Measurements from ENCODE around the gene USP3. TPM values are rescaled to one million over a fixed set of nuclear protein-coding genes. Genes with fewer than 3 reads are reported as not detected.

USP3 gene
- total RNA-seq, 2 donors from 2014 or later: 57.6 to 74.2 TPM

DNA sequence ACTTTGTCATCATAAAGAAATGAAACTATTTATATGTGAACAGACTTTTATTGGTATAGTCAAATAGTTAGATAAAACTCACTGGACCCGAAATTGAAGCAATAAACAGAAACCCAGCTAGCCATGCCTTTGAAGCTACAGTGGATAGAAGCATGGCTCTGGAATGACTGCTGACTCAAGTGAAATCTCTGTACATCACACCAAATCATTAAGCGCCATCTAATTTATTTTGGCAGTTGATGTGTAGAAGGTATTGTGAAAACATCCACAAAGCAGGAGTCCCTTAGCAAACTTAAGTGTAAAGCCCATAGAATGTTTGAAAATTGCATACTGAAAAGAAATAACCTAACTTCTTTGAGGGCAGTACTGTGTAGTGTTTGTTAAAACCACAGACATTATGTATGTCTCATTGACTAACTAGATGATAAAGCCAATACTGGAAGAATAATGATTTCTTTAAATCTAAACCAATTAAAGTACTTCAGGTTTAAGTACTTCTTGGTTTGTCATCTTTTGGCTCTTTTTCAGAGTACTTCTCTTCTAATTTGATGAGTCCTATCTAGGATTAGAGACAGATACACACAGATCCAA lies 50.0 kb downstream of the USP3 start:
- DNase-seq: no peak
- Histone ChIP-seq H3K9ac (ENCODE audit: low read depth in 2 of 2, low read length in 2 of 2) (no peak overlapping the region), H3K4me3 (no peak overlapping the region), H3K36me3 (no peaks in the 10 kb centered on the region), H3K27me3 (no peaks in the 10 kb centered on the region), H3K9me3 (no peaks in the 10 kb centered on the region), H3K4me1 (no peaks in the 10 kb centered on the region), H3K27ac (no peak overlapping the region)
- intact Hi-C loops (cut with DNase I): no loop called here
- TF ChIP-seq, protein P1, sequence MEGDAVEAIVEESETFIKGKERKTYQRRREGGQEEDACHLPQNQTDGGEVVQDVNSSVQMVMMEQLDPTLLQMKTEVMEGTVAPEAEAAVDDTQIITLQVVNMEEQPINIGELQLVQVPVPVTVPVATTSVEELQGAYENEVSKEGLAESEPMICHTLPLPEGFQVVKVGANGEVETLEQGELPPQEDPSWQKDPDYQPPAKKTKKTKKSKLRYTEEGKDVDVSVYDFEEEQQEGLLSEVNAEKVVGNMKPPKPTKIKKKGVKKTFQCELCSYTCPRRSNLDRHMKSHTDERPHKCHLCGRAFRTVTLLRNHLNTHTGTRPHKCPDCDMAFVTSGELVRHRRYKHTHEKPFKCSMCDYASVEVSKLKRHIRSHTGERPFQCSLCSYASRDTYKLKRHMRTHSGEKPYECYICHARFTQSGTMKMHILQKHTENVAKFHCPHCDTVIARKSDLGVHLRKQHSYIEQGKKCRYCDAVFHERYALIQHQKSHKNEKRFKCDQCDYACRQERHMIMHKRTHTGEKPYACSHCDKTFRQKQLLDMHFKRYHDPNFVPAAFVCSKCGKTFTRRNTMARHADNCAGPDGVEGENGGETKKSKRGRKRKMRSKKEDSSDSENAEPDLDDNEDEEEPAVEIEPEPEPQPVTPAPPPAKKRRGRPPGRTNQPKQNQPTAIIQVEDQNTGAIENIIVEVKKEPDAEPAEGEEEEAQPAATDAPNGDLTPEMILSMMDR (IDR thresholded peaks at IDR 0.05): no peak

DNA sequence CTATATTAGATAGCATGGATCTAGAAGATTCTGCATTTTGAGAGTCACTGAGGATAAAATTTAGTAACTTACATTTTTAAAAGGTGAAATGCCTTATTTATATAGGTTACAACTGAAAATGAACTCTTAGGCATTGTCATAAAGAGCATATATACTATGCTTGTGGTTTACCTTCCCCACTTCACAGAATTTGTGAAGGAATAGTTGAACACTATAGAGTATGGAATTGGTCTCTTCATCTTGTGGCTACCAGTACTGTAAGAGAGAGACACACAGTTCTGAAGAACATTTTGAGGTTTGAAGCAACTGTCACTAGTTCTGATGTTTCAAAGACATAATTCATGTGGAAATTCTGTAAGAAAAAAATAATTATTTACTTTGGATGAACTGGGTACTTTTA lies 51.1 kb downstream of the USP3 start:
- Histone ChIP-seq H3K9ac (ENCODE audit: low read depth in 2 of 2, low read length in 2 of 2) (no peak overlapping the region), H3K27ac (no peak overlapping the region), H3K27me3 (no peaks in the 10 kb centered on the region), H3K36me3 (no peaks in the 10 kb centered on the region), H3K4me3 (no peak overlapping the region), H3K9me3 (no peaks in the 10 kb centered on the region), H3K4me1 (no peaks in the 10 kb centered on the region)
- no peak for DNase-seq
- intact Hi-C loops (cut with DNase I): loop anchor here (5.0 kb wide), 1 partner anchor 48 kb away; no protein-coding TSS in a partner anchor
- TF ChIP-seq, protein P1 (IDR thresholded peaks at IDR 0.05): no peak

DNA sequence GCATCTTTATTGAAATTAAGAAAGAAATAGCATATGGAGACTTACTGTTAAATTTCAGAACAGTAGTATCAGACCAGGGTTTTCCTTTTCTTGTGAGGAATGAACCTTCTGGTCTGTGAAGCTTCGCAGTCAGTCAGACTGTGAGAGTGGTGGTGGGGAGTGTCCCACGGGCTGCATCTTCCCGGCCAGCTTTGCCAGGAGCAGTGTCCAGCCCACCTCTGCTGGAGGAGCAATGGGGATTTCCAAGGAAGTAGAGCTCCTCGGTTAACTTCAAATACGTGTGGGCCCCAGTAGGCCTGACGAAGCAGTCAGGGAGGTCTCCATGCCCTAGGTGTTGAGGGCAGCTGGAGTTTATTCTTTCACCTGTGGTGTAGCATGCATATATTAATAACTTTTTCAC lies 51.9 kb downstream of the USP3 start:
- H3K27ac ChIP-seq: no peak overlapping the region
- no peaks in the 10 kb centered on the region for H3K9me3 ChIP-seq
- no peak overlapping the region for H3K4me3 ChIP-seq
- intact Hi-C loops (cut with DNase I): loop anchor here (5.0 kb wide), 1 partner anchor 49 kb away; no protein-coding TSS in a partner anchor
- no peak overlapping the region for H3K9ac ChIP-seq (ENCODE audit: low read depth in 2 of 2, low read length in 2 of 2)
- TF ChIP-seq, protein P1 (IDR thresholded peaks at IDR 0.05): no peak
- DNase-seq: no peak
- no peaks in the 10 kb centered on the region for H3K36me3 ChIP-seq
- H3K4me1 ChIP-seq: no peaks in the 10 kb centered on the region
- H3K27me3 ChIP-seq: no peaks in the 10 kb centered on the region

DNA sequence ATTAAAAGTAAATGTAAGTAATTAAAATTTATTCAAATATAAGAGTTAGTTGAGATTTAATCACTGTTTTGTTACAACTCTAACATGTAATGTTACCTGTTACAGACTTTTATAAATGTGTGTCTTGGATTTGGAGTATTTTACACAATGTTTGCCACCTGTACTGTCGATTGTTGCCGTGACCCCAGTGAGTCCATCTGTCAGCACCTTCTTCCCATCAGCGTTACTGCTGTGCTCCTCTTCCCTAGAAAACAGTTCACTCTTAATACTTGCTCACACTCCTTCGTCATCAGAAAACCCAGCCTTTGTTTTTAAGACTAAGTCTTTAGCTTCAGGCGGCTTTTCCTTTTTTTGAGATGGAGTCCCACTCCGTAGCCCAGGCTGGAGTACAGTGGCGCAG lies 52.3 kb downstream of the USP3 start:
- intact Hi-C loops (cut with DNase I): loop anchor here (5.0 kb wide), 1 partner anchor 49 kb away; no protein-coding TSS in a partner anchor
- Histone ChIP-seq H3K4me1 (no peaks in the 10 kb centered on the region), H3K9ac (ENCODE audit: low read depth in 2 of 2, low read length in 2 of 2) (no peak overlapping the region), H3K27me3 (no peaks in the 10 kb centered on the region), H3K9me3 (no peaks in the 10 kb centered on the region), H3K27ac (no peak overlapping the region), H3K4me3 (no peak overlapping the region), H3K36me3 (no peaks in the 10 kb centered on the region)
- TF ChIP-seq, protein P1 (IDR thresholded peaks at IDR 0.05): no peak
- no peak for DNase-seq

DNA sequence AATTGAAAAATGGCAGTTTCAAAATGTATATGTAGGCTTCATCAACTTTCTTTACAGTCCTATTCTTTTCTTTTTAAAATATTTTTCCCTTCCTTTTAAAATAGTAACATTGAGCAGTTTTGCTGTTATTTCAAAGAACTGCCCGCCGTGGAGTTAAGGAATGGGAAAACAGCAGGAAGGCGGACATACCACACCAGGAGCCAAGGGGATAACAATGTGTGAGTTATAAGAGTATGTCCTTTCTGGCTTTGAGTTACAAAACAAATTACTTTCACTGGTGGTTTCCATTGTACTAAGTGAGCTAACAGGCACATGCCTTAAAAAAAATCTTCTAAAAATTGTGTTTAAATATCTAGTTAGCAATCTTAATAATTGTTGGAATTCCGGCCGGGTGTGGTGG lies 55.4 kb downstream of the USP3 start:
- Histone ChIP-seq H3K27me3 (no peaks in the 10 kb centered on the region), H3K36me3 (no peaks in the 10 kb centered on the region), H3K9me3 (no peaks in the 10 kb centered on the region), H3K4me1 (no peaks in the 10 kb centered on the region), H3K4me3 (no peak overlapping the region), H3K9ac (ENCODE audit: low read depth in 2 of 2, low read length in 2 of 2) (no peak overlapping the region), H3K27ac (no peak overlapping the region)
- DNase-seq: no peak
- intact Hi-C loops (cut with DNase I): loop anchor here (5.0 kb wide), 1 partner anchor 52 kb away; no protein-coding TSS in a partner anchor
- TF ChIP-seq, protein P1 (IDR thresholded peaks at IDR 0.05): no peak
